HEK293T (cell line): Measurements from ENCODE around the gene ATP8B3.

Source experiments
- CTCF ChIA-PET: fragments of 350-600 bp; formaldehyde crosslinking; extraction: SDS; loops from one replicate; lab custom pipeline; 2021; ENCODE audit warnings: antibody characterized with exemption, inconsistent platforms; lab: Yijun Ruan, JAX
- POLR2A ChIA-PET: fragments of 350-600 bp; formaldehyde crosslinking; extraction: SDS; loops from one replicate; lab custom pipeline; 2020; ENCODE audit warnings: antibody characterized with exemption, inconsistent platforms; lab: Yijun Ruan, JAX
- DNase-seq: peaks from one replicate; pipeline ENCODE4 v3.0.0; 2012; ENCODE audit warnings: mixed read lengths; ENCODE audit errors: extremely low spot score
- ARNT ChIP-seq: fragments of 450-650 bp; IDR thresholded peaks from 2 replicates; pipeline ENCODE4 v1.6.1; 2017; ENCODE audit warnings: mild to moderate bottlenecking
- BHLHE40 ChIP-seq: fragments of 450-650 bp; IDR thresholded peaks from 2 replicates; pipeline ENCODE4 v1.6.1; 2016; ENCODE audit warnings: mild to moderate bottlenecking, moderate library complexity, borderline replicate concordance
- CTBP1 ChIP-seq: fragments of 450-650 bp; IDR thresholded peaks from 2 replicates; pipeline ENCODE4 v1.6.1; 2016; ENCODE audit warnings: borderline replicate concordance
- ELF4 ChIP-seq: fragments of 450-650 bp; IDR thresholded peaks from 2 replicates; pipeline ENCODE4 v1.6.1; 2017; ENCODE audit warnings: antibody characterized with exemption
- FOXA1 ChIP-seq: fragments of 450-650 bp; IDR thresholded peaks from 2 replicates; pipeline ENCODE4 v1.6.1; 2016; ENCODE audit warnings: mild to moderate bottlenecking
- FOXK2 ChIP-seq: fragments of 450-650 bp; IDR thresholded peaks from 2 replicates; pipeline ENCODE4 v1.6.1; 2016; ENCODE audit warnings: mild to moderate bottlenecking
- FOXM1 ChIP-seq: fragments of 450-650 bp; IDR thresholded peaks from 2 replicates; pipeline ENCODE4 v1.6.1; 2017; ENCODE audit warnings: mild to moderate bottlenecking, borderline replicate concordance
- HDGF ChIP-seq: fragments of 450-650 bp; IDR thresholded peaks from 2 replicates; pipeline ENCODE4 v1.6.1; 2017; ENCODE audit warnings: antibody characterized with exemption, borderline replicate concordance
- L3MBTL2 ChIP-seq: fragments of 450-650 bp; conservative IDR thresholded peaks from 2 replicates; pipeline ENCODE4 v1.6.1; 2016; ENCODE audit warnings: mild to moderate bottlenecking
- LEF1 ChIP-seq: fragments of 450-650 bp; IDR thresholded peaks from 2 replicates; pipeline ENCODE4 v1.6.1; 2017; ENCODE audit warnings: mild to moderate bottlenecking, borderline replicate concordance
- NFRKB ChIP-seq: fragments of 450-650 bp; IDR thresholded peaks from 2 replicates; pipeline ENCODE4 v1.6.1; 2016; ENCODE audit warnings: mild to moderate bottlenecking, moderate library complexity
- PKNOX1 ChIP-seq: fragments of 450-650 bp; IDR thresholded peaks from 2 replicates; pipeline ENCODE4 v1.6.1; 2016
- SP1 ChIP-seq: fragments of 450-650 bp; IDR thresholded peaks from 2 replicates; pipeline ENCODE4 v1.6.1; 2017
- SUZ12 ChIP-seq: fragments of 450-650 bp; IDR thresholded peaks from 2 replicates; pipeline ENCODE4 v1.6.1; 2016; ENCODE audit warnings: mild to moderate bottlenecking
- TARDBP ChIP-seq: fragments of 450-650 bp; IDR thresholded peaks from 2 replicates; pipeline ENCODE4 v1.6.1; 2016
- ZNF384 ChIP-seq: fragments of 450-650 bp; IDR thresholded peaks from 2 replicates; pipeline ENCODE4 v1.6.1; 2016

The ATP8B3 gene

GRCh38 chr19:1832046-1832663, 20.1 kb upstream of the ATP8B3 start:
- ChIA-PET POLR2A (no interaction called here), CTCF (no interaction called here)
- no peak for DNase-seq
- no peak for TF ChIP-seq CTBP1
- no peak for TF ChIP-seq TARDBP
- TF ChIP-seq HDGF = no peak

- TF ChIP-seq FOXM1 = no peak
- no peak for TF ChIP-seq L3MBTL2
- TF ChIP-seq HDGF = no peak
- TF ChIP-seq SUZ12 = no peak
- TF ChIP-seq PKNOX1 = no peak
- no peak for TF ChIP-seq FOXA1
- no peak for TF ChIP-seq BHLHE40
- no peak for TF ChIP-seq CTBP1
- no peak for TF ChIP-seq TARDBP
- no peak for TF ChIP-seq SP1
- no peak for TF ChIP-seq ELF4
- TF ChIP-seq FOXK2 = no peak
- TF ChIP-seq ZNF384 = no peak
- no peak for TF ChIP-seq LEF1
- no peak for TF ChIP-seq ARNT
- no peak for DNase-seq
- POLR2A ChIA-PET = no interaction called here
- CTCF ChIA-PET = no interaction called here
Observed at GRCh38 chr19:1830978-1831377, 18.9 kb upstream of the ATP8B3 start.

- ChIA-PET POLR2A (no interaction called here), CTCF (interaction anchor here (1.1 to 2.1 kb wide), 2 partner anchors 8 to 158 kb away, joined by 3 to 8 read pairs; no protein-coding TSS in a partner anchor)
- DNase-seq = no peak
- no peak for TF ChIP-seq ZNF384
- no peak for TF ChIP-seq FOXM1
- no peak for TF ChIP-seq PKNOX1
- TF ChIP-seq CTBP1 = no peak
- no peak for TF ChIP-seq FOXA1
- no peak for TF ChIP-seq TARDBP
- TF ChIP-seq NFRKB = no peak
- no peak for TF ChIP-seq ELF4
- TF ChIP-seq FOXK2 = no peak
- no peak for TF ChIP-seq BHLHE40
- no peak for TF ChIP-seq SUZ12
- no peak for TF ChIP-seq HDGF
Observed at GRCh38 chr19:1830568-1830967, 18.5 kb upstream of the ATP8B3 start.

GRCh38 chr19:1829958-1830357, 17.9 kb upstream of the ATP8B3 start:
- ChIA-PET POLR2A (no interaction called here), CTCF (interaction anchor here (1.1 to 2.1 kb wide), 2 partner anchors 8 to 158 kb away, joined by 3 to 8 read pairs; no protein-coding TSS in a partner anchor)
- no peak for DNase-seq
- TF ChIP-seq PKNOX1 = no peak
- no peak for TF ChIP-seq L3MBTL2
- no peak for TF ChIP-seq FOXK2
- TF ChIP-seq SUZ12 = no peak
- TF ChIP-seq BHLHE40 = no peak
- TF ChIP-seq ELF4 = no peak
- TF ChIP-seq ARNT = no peak
- no peak for TF ChIP-seq FOXA1
- no peak for TF ChIP-seq TARDBP
- TF ChIP-seq NFRKB = no peak
- TF ChIP-seq SP1 = no peak
- no peak for TF ChIP-seq FOXM1

GRCh38 chr19:1828279-1829238, 16.5 kb upstream of the ATP8B3 start:
- TF ChIP-seq CTBP1 = no peak
- no peak for TF ChIP-seq LEF1
- TF ChIP-seq FOXA1 = no peak
- TF ChIP-seq ELF4 = no peak
- no peak for TF ChIP-seq ARNT
- no peak for TF ChIP-seq SP1
- no peak for TF ChIP-seq SUZ12
- ChIA-PET POLR2A (no interaction called here), CTCF (interaction anchor here (2.1 kb wide), 1 partner anchor 10 kb away, joined by 8 read pairs; no protein-coding TSS in a partner anchor)
- DNase-seq = no peak

GRCh38 chr19:1827566-1828278, 15.6 kb upstream of the ATP8B3 start:
- ChIA-PET CTCF (interaction anchor here (2.1 kb wide), 1 partner anchor 10 kb away, joined by 32 read pairs; no protein-coding TSS in a partner anchor), POLR2A (no interaction called here)
- no peak for TF ChIP-seq LEF1
- no peak for TF ChIP-seq NFRKB
- no peak for TF ChIP-seq SP1
- TF ChIP-seq SUZ12 = no peak
- TF ChIP-seq HDGF = no peak
- no peak for DNase-seq
